Mesenchymal stem cell (in vitro differentiated cells and primary cell): ENCODE data around the gene CERS1.
A peak's percentile ranks its signal among the peaks of the same experiment; 100 is the strongest.
"Not testable (repeated sequence)": the region's sequence is repeated elsewhere in the genome, so short reads cannot be mapped to it uniquely, and the experiment has no call there.

Experiments used
- DNase-seq: peaks from one replicate; pipeline ENCODE4 v3.0.0-alpha.2; 2013
- H2AFZ ChIP-seq: one replicate; pipeline ENCODE4 v1.6.1; 2013; ENCODE audit warnings: low read depth, mild to moderate bottlenecking, control low read depth, inconsistent platforms, low read length, moderate library complexity
- H2AK5ac ChIP-seq: 2 replicates; pipeline ENCODE4 v1.6.1; 2013; ENCODE audit warnings: low read length, moderate library complexity, mild to moderate bottlenecking, inconsistent platforms; ENCODE audit not compliant: severe bottlenecking
- H2BK120ac ChIP-seq: one replicate; pipeline ENCODE4 v1.6.1; 2013; ENCODE audit warnings: low read depth, mild to moderate bottlenecking, inconsistent platforms, low read length, moderate library complexity
- H2BK12ac ChIP-seq, 2 experiments: one replicate each; pipeline ENCODE4 v1.6.1; 2013; ENCODE audit warnings: inconsistent platforms in 2 of 2, low read length in 2 of 2, mild to moderate bottlenecking in 2 of 2, moderate library complexity in 2 of 2, control low read depth in 1 of 2
- H2BK15ac ChIP-seq: one replicate; pipeline ENCODE4 v1.6.1; 2013; ENCODE audit warnings: mild to moderate bottlenecking, low read depth, inconsistent platforms; ENCODE audit not compliant: poor library complexity, severe bottlenecking
- H2BK5ac ChIP-seq: 2 replicates; pipeline ENCODE4 v1.6.1; 2013; ENCODE audit warnings: low read depth, mild to moderate bottlenecking, low read length, control low read depth, inconsistent platforms; ENCODE audit not compliant: poor library complexity, severe bottlenecking
- H3K14ac ChIP-seq, 2 experiments: one replicate each; pipeline ENCODE4 v1.6.1; 2013; ENCODE audit warnings: inconsistent platforms in 2 of 2, low read length in 2 of 2, control low read depth in 1 of 2, mild to moderate bottlenecking in 1 of 2, moderate library complexity in 1 of 2
- H3K18ac ChIP-seq, 2 experiments: one replicate each; pipeline ENCODE4 v1.6.1; 2013; ENCODE audit warnings: inconsistent platforms in 2 of 2, low read length in 2 of 2, control low read depth in 1 of 2, low read depth in 1 of 2, mild to moderate bottlenecking in 1 of 2
- H3K23ac ChIP-seq, 2 experiments: one replicate each; pipeline ENCODE4 v1.6.1; 2013; ENCODE audit warnings: inconsistent platforms in 2 of 2, low read length in 2 of 2, mild to moderate bottlenecking in 2 of 2, moderate library complexity in 2 of 2, control low read depth in 1 of 2
- H3K27ac ChIP-seq: 2 replicates; pipeline ENCODE4 v1.5.1; 2013; ENCODE audit warnings: mild to moderate bottlenecking, moderate library complexity, low read length, control low read depth, inconsistent platforms; ENCODE audit not compliant: poor library complexity, severe bottlenecking
- H3K27me3 ChIP-seq, 2 experiments: 2 replicates each; pipeline versions ENCODE4 v1.6.1 to v1.7.0; 2013; ENCODE audit warnings: low read length in 2 of 2, mild to moderate bottlenecking in 2 of 2, moderate library complexity in 2 of 2, control low read depth in 1 of 2, inconsistent platforms in 1 of 2; ENCODE audit not compliant: control insufficient read depth in 1 of 2, insufficient read depth in 1 of 2
- H3K36me3 ChIP-seq, 2 experiments: 2 replicates each; pipeline versions ENCODE4 v1.6.1 to v1.7.0; 2013; ENCODE audit warnings: low read length in 2 of 2, control low read depth in 1 of 2, inconsistent platforms in 1 of 2, low read depth in 1 of 2, mild to moderate bottlenecking in 1 of 2; ENCODE audit not compliant: insufficient read depth in 2 of 2, control insufficient read depth in 1 of 2
- H3K4ac ChIP-seq, 2 experiments: one replicate each; pipeline ENCODE4 v1.6.1; 2013; ENCODE audit warnings: inconsistent platforms in 2 of 2, low read length in 2 of 2, mild to moderate bottlenecking in 2 of 2, moderate library complexity in 2 of 2, control low read depth in 1 of 2, low read depth in 1 of 2
- H3K4me1 ChIP-seq: 2 replicates; pipeline ENCODE4 v1.6.1; 2013; ENCODE audit warnings: low read depth, low read length, control low read depth; ENCODE audit not compliant: control insufficient read depth, insufficient read depth
- H3K4me2 ChIP-seq: 2 replicates; pipeline ENCODE4 v1.6.1; 2013; ENCODE audit warnings: low read length, mild to moderate bottlenecking, inconsistent platforms; ENCODE audit not compliant: poor library complexity, severe bottlenecking
- H3K4me3 ChIP-seq, 2 experiments: 2 replicates each; pipeline versions ENCODE4 v1.5.1 to v1.7.0; 2013; ENCODE audit warnings: low read length in 2 of 2, mild to moderate bottlenecking in 2 of 2, control low read depth in 1 of 2, low read depth in 1 of 2; ENCODE audit not compliant: insufficient read depth in 1 of 2
- H3K79me1 ChIP-seq: replicated peaks from 2 replicates; pipeline ENCODE4 v1.6.1; 2013; ENCODE audit warnings: mild to moderate bottlenecking, control low read depth, low read length, inconsistent platforms; ENCODE audit not compliant: poor library complexity, severe bottlenecking
- H3K9ac ChIP-seq: 2 replicates; pipeline ENCODE4 v1.7.0; 2013; ENCODE audit warnings: mild to moderate bottlenecking, low read length, moderate library complexity
- H3K9me3 ChIP-seq: 2 replicates; pipeline ENCODE4 v1.7.0; 2013; ENCODE audit warnings: mild to moderate bottlenecking, low read length; ENCODE audit not compliant: control insufficient read depth
- H4K8ac ChIP-seq: one replicate; pipeline ENCODE4 v1.6.1; 2013; ENCODE audit warnings: inconsistent platforms, mild to moderate bottlenecking, low read length, moderate library complexity
- H4K91ac ChIP-seq: one replicate; pipeline ENCODE4 v1.6.1; 2013; ENCODE audit warnings: mild to moderate bottlenecking, low read length, inconsistent platforms
- WGBS: methylation state at CpG from one replicate; pipeline ENCODE4 v1.1.7; 2013; ENCODE audit warnings: mixed read lengths; 5-methylcytosine and 5-hydroxymethylcytosine counted together

Gene CERS1

DNA sequence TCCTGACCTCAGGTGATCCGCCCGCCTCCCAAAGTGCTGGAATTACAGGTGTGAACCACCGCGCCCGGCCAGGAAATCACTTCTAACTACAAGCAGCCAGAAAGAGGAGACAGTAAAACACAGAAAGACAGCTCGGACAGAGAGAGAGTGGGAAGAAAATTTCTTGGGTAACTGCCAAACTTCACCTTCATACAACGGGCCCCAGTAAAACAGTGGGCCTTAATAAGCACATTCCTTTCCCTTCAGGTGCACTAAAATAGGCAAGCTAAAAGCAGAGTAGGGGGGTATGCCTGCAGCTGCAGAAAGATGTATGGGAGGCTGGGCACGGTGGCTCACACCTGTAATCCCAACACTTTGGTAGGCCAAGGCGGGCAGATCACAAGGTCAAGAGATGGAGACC, 21.6 kb upstream of the CERS1 start:
- peaks cover 26% of the 10 kb centered on the region for H3K4me1 ChIP-seq
- peaks cover 40% of the 10 kb centered on the region for H3K79me1 ChIP-seq
- H3K27ac ChIP-seq, H4K8ac ChIP-seq, DNase-seq, H3K18ac ChIP-seq, H3K14ac ChIP-seq, H2BK120ac ChIP-seq, H2BK12ac ChIP-seq, H2BK15ac ChIP-seq, H3K4me2 ChIP-seq, H3K4ac ChIP-seq, H2BK5ac ChIP-seq, H3K23ac ChIP-seq, H4K91ac ChIP-seq, H2AK5ac ChIP-seq, H3K9me3 ChIP-seq, H2AFZ ChIP-seq, H3K27me3 ChIP-seq: not testable (repeated sequence)
- peak overlapping the region in 1 of 2 experiments; percentile 96 for H3K4me3 ChIP-seq
- H3K36me3 ChIP-seq, result peaks cover 32 to 47% of the 10 kb centered on the region in 2 experiments
- 97% methylated on average over 9 of the region's 9 CpGs for WGBS
- peak overlapping the region; percentile 99 for H3K9ac ChIP-seq

GRCh38 chr19:18915639-18916038, 19.7 kb upstream of the CERS1 start:
- H2BK15ac ChIP-seq, result no peak overlapping the region

GRCh38 chr19:18913466-18913865, 17.5 kb upstream of the CERS1 start:
- no peak overlapping the region for H3K4ac ChIP-seq
- no peak overlapping the region for H2BK15ac ChIP-seq
- H2BK12ac ChIP-seq, result no peak overlapping the region
- H3K27me3 ChIP-seq, result no peaks in the 10 kb centered on the region
- no peak overlapping the region for H2BK120ac ChIP-seq
- H3K9me3 ChIP-seq, result no peaks in the 10 kb centered on the region
- H2AK5ac ChIP-seq, result no peak overlapping the region
- no peak overlapping the region for H3K18ac ChIP-seq
- H3K79me1 ChIP-seq, result peaks cover 46% of the 10 kb centered on the region
- H4K8ac ChIP-seq, result no peak overlapping the region
- no peak overlapping the region for H2AFZ ChIP-seq
- H2BK5ac ChIP-seq, result no peak overlapping the region
- H3K4me1 ChIP-seq, result peaks cover 17% of the 10 kb centered on the region
- H3K27ac ChIP-seq, result no peak overlapping the region
- no peak overlapping the region for H3K4me2 ChIP-seq
- 100% methylated on average over 5 of the region's 5 CpGs for WGBS
- H3K36me3 ChIP-seq, result peaks cover 46 to 65% of the 10 kb centered on the region in 2 experiments
- H3K23ac ChIP-seq, result no peak overlapping the region
- no peak overlapping the region for H4K91ac ChIP-seq
- no peak overlapping the region for H3K14ac ChIP-seq
- no peak for DNase-seq
- H3K9ac ChIP-seq, result no peak overlapping the region
- H3K4me3 ChIP-seq, result no peak overlapping the region

More at GRCh38 chr19:18915639-18916038, 19.7 kb upstream of the CERS1 start:
- no peak overlapping the region for H2AK5ac ChIP-seq
- WGBS, result 72% methylated on average over 5 of the region's 5 CpGs
- H2AFZ ChIP-seq, result no peak overlapping the region
- H2BK5ac ChIP-seq, result no peak overlapping the region
- peak overlapping the region; percentile 8 for H3K9ac ChIP-seq
- H3K4me1 ChIP-seq, result peaks cover 20% of the 10 kb centered on the region
- no peak overlapping the region for H2BK120ac ChIP-seq
- no peak overlapping the region for H3K23ac ChIP-seq
- H3K27ac ChIP-seq, result no peak overlapping the region
- H3K79me1 ChIP-seq, result peaks cover 34% of the 10 kb centered on the region
- peak; percentile 45 for DNase-seq
- no peaks in the 10 kb centered on the region for H3K27me3 ChIP-seq
- H3K36me3 ChIP-seq, result peaks cover 25 to 46% of the 10 kb centered on the region in 2 experiments
- no peak overlapping the region for H4K8ac ChIP-seq
- no peak overlapping the region for H4K91ac ChIP-seq
- H3K4ac ChIP-seq, result no peak overlapping the region
- H3K4me3 ChIP-seq, result no peak overlapping the region
- no peak overlapping the region for H2BK12ac ChIP-seq
- H3K4me2 ChIP-seq, result no peak overlapping the region
- no peak overlapping the region for H3K18ac ChIP-seq
- no peak overlapping the region for H3K14ac ChIP-seq
- H3K9me3 ChIP-seq, result no peaks in the 10 kb centered on the region

DNA sequence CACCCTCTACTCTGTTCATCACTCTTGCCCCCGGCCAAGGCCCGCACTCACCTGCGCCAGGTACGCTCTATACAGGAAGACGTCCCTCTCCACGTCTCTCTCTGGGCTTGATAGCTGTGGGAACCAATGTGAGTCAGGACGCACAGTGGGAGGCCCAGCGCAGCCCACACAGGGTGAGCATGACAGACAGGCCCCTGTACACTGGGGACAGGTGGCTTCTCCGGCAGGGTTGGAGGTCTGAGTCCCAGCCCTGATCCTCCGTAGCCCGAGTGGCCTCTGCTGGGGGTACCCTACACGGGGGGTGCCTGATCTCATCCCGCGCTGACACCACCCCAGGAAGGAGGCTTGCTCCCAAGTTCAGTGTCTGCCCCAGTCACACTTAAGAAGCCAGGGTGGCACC, 17.0 kb upstream of the CERS1 start:
- DNase-seq, result no peak
- peaks cover 46% of the 10 kb centered on the region for H3K79me1 ChIP-seq

More for the DNA sequence above, 17.0 kb upstream of the CERS1 start:
- Histone ChIP-seq H2AK5ac (no peak overlapping the region), H3K4ac (no peak overlapping the region), H3K27ac (no peak overlapping the region), H3K36me3 (peaks cover 47 to 68% of the 10 kb centered on the region in 2 experiments), H2BK15ac (no peak overlapping the region), H3K4me1 (peaks cover 15% of the 10 kb centered on the region), H2BK120ac (no peak overlapping the region), H3K23ac (no peak overlapping the region), H2BK12ac (no peak overlapping the region), H2AFZ (no peak overlapping the region), H4K91ac (no peak overlapping the region), H3K14ac (no peak overlapping the region), H4K8ac (no peak overlapping the region), H3K9ac (no peak overlapping the region), H3K4me3 (no peak overlapping the region), H3K18ac (no peak overlapping the region), H3K4me2 (no peak overlapping the region), H2BK5ac (no peak overlapping the region), H3K27me3 (no peaks in the 10 kb centered on the region), H3K9me3 (no peaks in the 10 kb centered on the region)
- 98% methylated on average over 14 of the region's 14 CpGs for WGBS
